SK-N-SH treated with all-trans-retinoic acid at 6 μM for 48 hours (cell line): ENCODE data around the gene SAP30L.

Experiments used
- ATAC-seq: fragments of 200-7000 bp; cut with Tn5 transposase; 3 replicates; pipeline ENCODE4 v1.9.1; 2020; ENCODE audit warnings: mild to moderate bottlenecking, moderate library complexity
- BACH2 ChIP-seq: fragments of 250-450 bp; sonication (Bioruptor Pico); IDR thresholded peaks from 2 replicates; pipeline ENCODE4 v1.9.0; 2021; ENCODE audit warnings: mild to moderate bottlenecking, borderline replicate concordance
- CSRNP3 ChIP-seq: fragments of 250-450 bp; sonication (Bioruptor Pico); IDR thresholded peaks from 2 replicates; pipeline ENCODE4 v1.5.1; 2021; ENCODE audit warnings: mild to moderate bottlenecking, moderate library complexity
- ESRRG ChIP-seq: fragments of 250-450 bp; sonication (Bioruptor Pico); IDR thresholded peaks from 2 replicates; pipeline ENCODE4 v1.6.1; 2021; ENCODE audit warnings: mild to moderate bottlenecking
- ISL1 ChIP-seq: fragments of 250-450 bp; sonication (Bioruptor Pico); IDR thresholded peaks from 2 replicates; pipeline ENCODE4 v2.1.2; 2022; ENCODE audit warnings: mild to moderate bottlenecking, moderate library complexity
- OSR1 ChIP-seq: fragments of 250-450 bp; sonication (Bioruptor Pico); IDR thresholded peaks from 2 replicates; pipeline ENCODE4 v1.8.0; 2022; ENCODE audit warnings: moderate library complexity, mild to moderate bottlenecking, inconsistent platforms
- POU6F1 ChIP-seq: fragments of 250-450 bp; sonication (Bioruptor Pico); IDR thresholded peaks from 2 replicates; pipeline ENCODE4 v1.8.0; 2021; ENCODE audit warnings: low read depth, mild to moderate bottlenecking, moderate library complexity, borderline replicate concordance
- PPARA ChIP-seq: fragments of 250-450 bp; sonication (Bioruptor Pico); IDR thresholded peaks from 2 replicates; pipeline ENCODE4 v1.5.0; 2020; ENCODE audit warnings: mild to moderate bottlenecking, borderline replicate concordance
- RARB ChIP-seq: fragments of 250-450 bp; sonication (Bioruptor Pico); IDR thresholded peaks from 2 replicates; pipeline ENCODE4 v1.8.0; 2021; ENCODE audit warnings: mild to moderate bottlenecking, moderate library complexity
- TSHZ2 ChIP-seq: fragments of 250-450 bp; sonication (Bioruptor Pico); IDR thresholded peaks from 2 replicates; pipeline ENCODE4 v1.5.0; 2020; ENCODE audit warnings: mild to moderate bottlenecking, moderate library complexity
- ZFP3 ChIP-seq: fragments of 250-450 bp; sonication (Bioruptor Pico); IDR thresholded peaks from 2 replicates; pipeline ENCODE4 v1.5.0; 2020; ENCODE audit warnings: mild to moderate bottlenecking, moderate library complexity
- ZNF70 ChIP-seq: fragments of 450-650 bp; formaldehyde crosslinking; IDR thresholded peaks from 2 replicates; pipeline ENCODE4 v1.5.0; 2020; ENCODE audit warnings: mild to moderate bottlenecking, moderate library complexity
- ZNF8 ChIP-seq: fragments of 450-650 bp; formaldehyde crosslinking; IDR thresholded peaks from 2 replicates; pipeline ENCODE4 v1.5.0; 2020; ENCODE audit warnings: mild to moderate bottlenecking, moderate library complexity

SAP30L gene

GRCh38 chr5:154508114-154508513 is 62.3 kb downstream of the SAP30L start:
- TF ChIP-seq ISL1 (CRISPR knock-in tag) (no peak), RARB (CRISPR knock-in tag) (no peak), TSHZ2 (CRISPR knock-in tag) (no peak), PPARA (no peak), CSRNP3 (CRISPR knock-in tag) (no peak), BACH2 (CRISPR knock-in tag) (no peak), OSR1 (CRISPR knock-in tag) (no peak), ZFP3 (CRISPR knock-in tag) (no peak), ESRRG (no peak), POU6F1 (CRISPR knock-in tag) (no peak), ZNF70 (CRISPR knock-in tag) (no peak), ZNF8 (CRISPR knock-in tag) (no peak)
- no peak for ATAC-seq

- ATAC-seq = no peak
- TF ChIP-seq ZNF70 (CRISPR knock-in tag) (no peak), RARB (CRISPR knock-in tag) (no peak)
Observed at GRCh38 chr5:154509784-154510555, 64.2 kb downstream of the SAP30L start.
